ENCODE measurements around the gene PHF11.

DNA sequence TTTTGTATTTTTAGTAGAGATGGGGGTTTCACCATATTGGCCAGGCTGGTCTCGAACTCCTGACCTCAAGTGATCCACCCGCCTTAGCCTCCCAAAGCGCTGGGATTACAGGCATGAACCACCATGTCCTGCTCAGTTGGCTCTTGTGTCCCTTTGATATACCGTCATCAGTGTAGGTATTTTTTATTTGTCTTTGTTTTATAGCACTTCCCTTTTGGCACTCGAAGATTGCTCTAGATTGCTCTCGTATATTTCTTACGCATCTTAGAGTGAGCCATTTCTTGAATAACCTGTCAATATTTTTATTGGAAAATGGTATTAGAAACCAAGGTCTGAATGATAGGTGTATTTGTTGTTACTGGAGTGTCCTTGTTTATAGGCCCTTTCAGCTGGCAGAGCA, 42.3 kb upstream of the PHF11 start:
- TF ChIP-seq, protein P1, sequence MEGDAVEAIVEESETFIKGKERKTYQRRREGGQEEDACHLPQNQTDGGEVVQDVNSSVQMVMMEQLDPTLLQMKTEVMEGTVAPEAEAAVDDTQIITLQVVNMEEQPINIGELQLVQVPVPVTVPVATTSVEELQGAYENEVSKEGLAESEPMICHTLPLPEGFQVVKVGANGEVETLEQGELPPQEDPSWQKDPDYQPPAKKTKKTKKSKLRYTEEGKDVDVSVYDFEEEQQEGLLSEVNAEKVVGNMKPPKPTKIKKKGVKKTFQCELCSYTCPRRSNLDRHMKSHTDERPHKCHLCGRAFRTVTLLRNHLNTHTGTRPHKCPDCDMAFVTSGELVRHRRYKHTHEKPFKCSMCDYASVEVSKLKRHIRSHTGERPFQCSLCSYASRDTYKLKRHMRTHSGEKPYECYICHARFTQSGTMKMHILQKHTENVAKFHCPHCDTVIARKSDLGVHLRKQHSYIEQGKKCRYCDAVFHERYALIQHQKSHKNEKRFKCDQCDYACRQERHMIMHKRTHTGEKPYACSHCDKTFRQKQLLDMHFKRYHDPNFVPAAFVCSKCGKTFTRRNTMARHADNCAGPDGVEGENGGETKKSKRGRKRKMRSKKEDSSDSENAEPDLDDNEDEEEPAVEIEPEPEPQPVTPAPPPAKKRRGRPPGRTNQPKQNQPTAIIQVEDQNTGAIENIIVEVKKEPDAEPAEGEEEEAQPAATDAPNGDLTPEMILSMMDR (IDR thresholded peaks at IDR 0.05) = no peak
- TF ChIP-seq EP300 (IDR thresholded peaks at IDR 0.05; ENCODE audit: low read depth) = no peak
- no peak for TF ChIP-seq POLR2A (IDR thresholded peaks at IDR 0.05)

Data from transverse colon (tissue), 3 donors.